ENCODE results near the gene ANKRD9.
A peak's percentile ranks its signal among the peaks of the same experiment; 100 is the strongest.
"Not testable (repeated sequence)": the region's sequence is repeated elsewhere in the genome, so short reads cannot be mapped to it uniquely, and the experiment has no call there.

The ANKRD9 gene

DNA sequence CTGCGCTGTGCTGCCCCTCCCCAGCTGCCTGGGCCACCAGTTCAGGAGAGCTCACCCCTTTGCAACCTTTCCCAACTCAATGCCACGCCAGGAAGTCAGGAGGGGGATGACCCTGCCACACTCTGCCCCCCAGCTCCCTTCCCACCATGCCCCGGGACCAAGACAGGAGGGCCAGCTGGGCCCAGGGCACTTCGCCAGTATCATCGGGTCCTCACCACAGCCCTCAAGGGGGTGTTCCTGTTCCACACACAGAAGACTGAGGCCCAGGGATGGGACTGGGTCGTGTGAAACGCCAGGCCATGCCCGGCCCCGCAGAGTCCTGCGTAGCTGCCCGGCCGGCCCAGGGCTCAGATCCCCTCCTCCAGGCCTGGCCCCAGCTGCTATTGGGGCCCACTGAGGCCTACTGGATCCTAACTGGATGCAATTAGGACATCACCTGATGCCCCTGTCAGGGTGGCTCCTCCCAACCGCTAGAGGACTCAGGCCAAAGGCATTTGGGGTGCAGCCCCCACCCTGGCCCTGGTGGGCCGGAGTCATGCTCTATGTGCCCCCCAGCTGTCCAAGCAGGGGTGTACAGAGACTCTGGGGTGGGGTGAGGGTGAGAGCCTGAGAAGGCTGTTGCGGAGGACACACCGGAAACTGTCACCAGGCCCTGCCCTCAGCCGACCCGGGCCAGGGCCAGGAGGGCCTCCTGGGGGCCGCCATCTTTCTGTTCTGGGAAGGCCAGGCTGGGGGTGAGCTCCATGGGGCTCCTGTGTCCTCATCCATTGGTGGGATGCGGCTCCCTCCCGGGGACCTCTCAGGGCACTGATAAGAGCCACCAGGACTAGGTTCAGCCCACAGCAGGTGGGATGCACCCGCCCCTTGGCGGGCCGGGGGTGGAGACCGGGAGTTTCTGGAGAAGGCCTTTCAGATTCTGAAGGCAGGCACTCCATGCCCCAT is 29.3 kb upstream of the ANKRD9 start:
- DNase-seq, result no peak

DNA sequence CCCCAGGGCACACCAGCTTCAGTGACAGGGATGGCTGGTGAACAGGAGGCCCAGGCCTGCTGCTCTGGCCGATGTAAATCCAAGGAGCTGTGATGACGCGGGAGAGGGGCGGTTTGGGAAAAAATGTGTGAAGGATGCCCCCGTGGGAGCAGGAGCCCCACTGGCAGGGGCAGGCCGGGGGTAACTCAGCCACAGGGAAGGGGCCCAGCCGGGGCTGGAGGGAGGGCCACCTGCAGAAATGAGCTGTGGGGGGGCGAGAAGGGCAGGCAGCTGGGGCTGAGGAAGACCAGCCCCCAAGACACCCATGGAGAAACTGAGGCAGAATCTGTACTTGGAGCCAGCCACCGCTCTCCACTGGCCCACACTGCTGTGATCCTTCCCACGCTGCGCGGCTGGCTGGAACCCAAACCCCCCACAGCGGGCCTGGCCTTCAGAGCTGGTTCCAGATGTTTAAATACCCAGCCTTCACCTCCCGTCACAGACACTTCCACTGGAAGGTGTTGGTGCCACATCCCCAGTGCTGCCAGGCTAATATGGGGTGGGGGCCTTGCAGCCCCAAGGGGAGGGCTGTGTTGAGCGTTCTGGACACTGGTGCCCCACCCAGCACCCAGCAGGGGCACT is 28.5 kb upstream of the ANKRD9 start:
- DNase-seq, result no peak

DNA sequence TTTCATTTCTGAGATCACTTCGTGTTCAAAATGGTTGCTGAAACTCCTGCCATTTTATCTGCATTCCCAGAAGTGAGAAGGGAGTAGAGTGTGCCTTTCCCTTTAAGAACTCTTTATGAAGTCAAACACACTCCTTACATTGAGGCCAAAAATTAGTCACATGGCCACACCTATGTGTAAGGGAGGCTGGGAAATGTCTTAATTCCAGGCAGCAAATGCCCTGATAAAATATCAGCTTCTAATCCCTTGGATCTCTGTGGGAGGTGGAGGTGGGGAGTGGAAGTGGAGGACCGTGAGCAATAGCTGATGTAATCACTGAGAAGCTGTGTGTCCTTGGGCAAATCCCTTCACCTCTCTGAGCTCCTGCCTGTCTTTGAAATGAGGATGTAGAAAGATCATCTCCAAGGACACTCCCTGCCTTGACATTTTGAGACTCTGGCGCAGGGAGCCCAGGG is 22.7 kb upstream of the ANKRD9 start:
- no peak for DNase-seq

DNA sequence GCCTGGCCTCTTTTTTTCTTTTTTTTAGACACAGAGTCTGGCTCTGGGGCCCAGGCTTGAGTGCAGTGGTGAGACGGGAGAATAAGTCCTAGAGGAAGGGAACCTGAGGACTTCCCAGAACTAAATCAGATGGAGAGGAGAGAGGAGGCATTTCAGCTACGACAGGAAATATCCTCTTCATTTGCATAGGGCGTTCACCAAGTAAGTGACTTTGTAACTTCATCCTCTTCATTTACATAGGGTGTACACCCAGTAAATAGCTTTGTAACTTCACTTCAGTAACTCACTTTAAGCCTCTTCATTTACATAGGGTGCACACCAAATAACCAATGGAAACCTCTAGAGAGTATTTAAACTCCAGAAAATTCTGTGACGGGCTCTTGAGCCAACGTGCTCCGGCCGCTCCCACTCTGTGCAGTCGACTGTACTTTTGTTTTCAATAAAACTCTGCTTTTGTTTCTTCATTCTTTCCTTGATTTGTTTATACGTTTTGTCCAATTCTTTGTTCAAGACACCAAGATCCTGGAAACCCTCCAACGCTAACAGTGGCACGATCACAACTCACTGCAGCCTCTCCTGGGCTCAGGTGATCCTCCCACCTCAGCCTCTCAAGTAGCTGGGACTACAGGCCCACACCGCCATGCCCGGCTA is 21.4 kb upstream of the ANKRD9 start:
- no peak for DNase-seq

DNA sequence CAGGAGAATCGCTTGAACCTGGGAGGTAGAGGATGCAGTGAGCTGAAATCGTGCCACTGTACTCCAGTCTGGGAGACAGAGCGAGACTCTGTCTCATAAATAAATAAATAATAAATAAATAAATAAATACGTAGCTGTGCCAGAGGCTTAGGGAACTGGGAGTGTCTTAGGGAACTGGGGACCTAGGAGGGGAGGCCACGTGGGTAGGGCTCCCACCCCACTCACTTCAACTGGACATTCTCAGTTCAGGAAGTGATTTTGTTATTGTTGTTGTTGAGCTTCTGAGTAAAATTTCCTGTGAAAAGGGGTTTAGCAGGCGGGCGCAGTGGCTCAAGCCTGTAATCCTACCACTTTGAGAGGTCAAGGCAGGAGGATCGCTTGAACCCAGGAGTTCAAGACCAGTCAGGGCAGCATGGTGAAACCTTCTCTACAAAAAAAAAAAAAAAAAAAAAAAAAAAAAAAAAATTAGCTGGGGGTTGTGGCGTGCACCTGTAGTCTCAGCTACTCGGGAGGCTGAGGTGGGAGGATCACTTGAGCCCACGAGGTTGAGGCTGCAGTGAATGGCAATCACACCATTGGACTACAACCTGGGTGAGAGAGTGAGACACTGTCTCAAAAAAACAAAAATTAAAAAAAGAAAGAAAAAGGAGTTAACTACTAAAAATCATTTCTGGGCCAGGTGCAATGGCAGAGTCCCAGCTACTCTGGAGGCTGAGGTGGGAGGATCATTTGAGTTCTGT is 19.0 kb upstream of the ANKRD9 start:
- DNase-seq, result no peak

DNA sequence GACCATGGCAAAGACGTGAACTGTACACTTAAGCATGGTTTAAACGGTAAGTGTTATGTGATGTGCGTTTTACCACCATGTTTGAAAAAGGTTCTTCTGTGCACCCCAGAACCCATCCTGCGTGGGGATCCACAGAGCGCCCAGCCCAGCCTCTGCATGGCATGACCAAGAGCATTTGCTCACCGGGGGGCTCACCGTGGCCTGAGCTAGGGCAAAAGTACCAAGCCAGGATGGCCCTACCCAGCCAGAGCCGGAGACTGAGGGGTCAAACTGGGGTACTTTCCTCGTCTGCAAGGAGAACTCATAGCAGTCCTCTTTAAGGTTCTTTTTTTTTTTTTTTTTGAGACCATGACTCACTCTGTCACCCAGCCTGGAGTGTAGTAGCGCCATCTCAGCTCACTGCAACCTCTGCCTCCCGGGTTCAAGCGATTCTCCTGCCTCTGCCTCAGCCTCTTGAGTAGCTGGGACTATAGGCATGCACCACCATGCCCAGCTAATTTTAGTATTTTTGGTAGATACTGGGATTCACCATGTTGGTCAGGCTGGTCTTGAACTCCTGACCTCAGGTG is 16.4 kb upstream of the ANKRD9 start:
- no peak for DNase-seq

DNA sequence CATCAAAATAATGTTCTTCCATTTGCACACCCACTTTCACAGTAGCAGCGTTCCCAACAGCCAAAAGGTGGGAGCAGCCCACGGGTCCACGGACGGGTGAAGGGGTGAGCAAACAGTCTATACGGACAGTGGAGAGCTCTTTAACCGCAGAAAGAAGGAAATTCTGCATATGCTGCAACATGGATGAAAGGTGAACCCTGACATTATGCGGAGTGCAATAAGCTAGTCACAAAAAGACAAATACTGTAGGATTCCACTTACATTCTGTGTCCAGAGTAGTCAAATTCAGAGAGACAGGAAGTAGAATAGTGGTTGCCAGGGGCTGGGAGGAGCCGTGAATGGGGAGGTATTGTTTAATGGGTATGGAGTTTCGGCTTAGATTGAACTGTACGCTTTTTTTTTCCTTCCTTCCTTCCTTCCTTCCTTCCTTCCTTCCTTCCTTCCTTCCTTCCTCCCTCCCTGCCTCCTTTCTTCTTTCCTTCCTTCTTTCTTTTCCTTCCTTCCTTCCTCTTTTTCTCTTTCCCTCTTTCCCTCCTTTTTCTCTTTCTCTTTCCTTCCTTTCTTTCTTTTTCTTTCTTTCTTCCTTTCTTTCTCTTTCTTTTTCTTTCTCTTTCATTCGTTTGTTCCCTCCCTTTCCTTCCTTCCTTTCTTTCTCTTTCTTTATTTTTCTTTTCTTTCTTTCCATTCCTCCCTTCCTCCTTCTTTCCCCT is 15.8 kb upstream of the ANKRD9 start:
- peak in 3 of 14 donors; percentile 54 to 63 (median 57) for DNase-seq

DNA sequence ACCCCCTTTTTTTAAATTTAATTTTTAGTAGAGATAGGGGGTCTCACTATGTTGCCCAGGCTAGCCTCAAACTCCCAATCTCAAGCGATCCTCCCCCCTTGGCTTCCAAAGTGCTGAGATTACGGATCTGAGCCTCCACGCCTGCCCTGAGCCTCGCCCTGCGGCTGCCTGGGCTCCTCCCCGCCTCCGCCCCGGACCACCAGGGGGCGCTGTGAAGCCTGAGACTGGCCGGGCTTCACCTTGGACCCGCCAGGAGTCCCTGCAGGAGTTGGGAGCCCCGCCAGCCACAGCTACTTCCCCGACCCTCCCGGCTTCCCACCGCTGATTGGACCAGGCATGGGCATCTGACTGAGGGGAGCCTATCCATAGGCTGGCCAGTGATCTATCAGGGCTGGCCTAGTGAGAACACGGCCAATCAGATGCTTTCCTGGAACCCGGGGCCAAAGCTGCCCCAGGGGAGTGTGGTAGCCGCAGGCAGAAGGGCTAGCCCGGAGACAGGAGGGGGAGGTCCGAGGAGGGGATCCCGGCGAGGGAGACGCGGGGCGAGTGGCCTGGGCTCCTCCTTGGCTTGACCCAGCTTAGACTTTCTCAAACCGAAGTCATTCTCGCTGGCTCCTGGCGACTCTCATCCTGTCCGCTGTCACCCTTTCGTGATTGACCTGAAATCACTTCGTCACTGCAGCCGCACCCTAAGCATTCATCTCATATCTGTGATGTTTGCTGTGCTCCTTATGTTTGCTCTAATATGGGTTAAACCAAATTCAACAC is 15.1 kb upstream of the ANKRD9 start:
- peak; percentile 83 to 97 (median 95) for DNase-seq

DNA sequence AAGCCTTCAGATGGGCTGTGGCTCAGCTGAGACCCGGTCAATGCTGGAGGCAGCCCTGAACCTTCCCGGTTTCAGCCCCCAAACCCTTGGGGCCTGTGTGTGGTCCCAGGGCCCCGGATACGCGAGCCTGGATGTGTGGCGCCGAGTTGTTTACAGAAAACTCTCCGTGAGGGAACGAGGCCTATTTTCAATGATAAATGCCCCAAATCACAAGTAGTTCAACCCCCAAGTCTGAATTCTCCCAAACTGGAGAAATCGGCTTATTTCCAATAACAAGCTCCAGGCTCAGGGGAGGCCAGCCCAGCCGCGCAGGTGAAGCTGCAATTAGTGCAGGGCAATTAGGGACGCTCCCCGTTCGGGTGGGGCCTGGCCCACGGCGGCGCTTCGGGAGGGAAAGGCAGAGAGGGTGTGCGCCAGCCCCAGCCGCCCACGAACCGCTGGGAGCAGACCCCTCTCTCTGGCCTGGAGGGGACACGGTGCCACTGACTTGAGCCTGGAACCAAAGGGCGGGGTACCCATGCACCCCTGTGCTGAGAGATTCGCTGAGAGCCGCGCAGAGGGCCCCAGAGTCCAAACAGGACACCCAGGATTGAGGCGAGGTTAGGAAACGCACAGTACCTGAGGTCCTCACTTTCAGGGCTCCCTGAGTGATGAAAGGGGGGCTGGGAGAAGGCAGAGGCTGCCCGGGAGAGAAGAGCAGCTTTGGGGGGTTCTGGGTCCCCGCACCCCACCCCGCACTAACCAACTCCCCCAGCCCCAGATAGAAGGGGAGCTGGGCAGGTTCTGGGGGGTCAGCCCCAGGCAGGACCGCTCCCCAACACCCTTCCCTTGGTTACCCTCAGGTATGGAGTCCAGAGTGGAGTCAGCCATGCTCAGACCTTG is 14.2 kb upstream of the ANKRD9 start:
- no peak for DNase-seq

DNA sequence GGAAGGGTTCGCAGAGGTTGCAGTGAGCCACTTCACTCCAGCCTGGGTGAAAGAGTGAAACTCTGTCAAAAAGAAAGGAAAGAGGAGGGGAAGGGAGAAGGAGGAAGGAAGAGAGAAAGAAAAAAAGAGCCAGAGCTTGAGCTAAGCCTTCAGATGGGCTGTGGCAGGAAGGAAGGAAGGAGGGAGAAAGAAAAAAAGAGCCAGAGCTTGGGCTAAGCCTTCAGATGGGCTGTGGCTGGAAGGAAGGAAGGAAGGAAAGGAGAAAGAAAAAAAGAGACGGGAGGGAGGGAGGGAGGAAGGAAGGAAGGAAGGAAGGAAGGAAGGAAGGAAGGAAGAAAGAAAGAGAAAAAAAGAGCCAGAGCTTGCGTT is 13.6 kb upstream of the ANKRD9 start:
- no peak for DNase-seq

DNA sequence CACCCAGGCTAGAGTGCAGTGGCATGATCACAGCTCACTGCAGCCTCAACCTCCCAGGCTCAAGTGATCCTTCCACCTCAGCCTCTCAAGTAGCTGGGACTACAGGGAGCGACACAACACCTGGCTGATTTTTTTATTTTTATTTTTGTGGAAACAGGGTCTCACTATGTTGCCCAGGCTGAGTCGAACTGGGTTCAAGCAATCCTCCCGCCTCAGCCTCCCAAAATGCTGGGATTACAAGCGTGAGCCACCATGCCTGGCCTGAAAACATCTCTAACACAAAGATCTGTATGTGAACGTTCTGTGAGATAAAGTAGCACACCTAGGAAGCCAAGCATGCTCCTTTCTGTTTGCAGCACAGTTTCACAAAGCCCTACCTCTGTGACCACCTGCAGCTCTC is 10.1 kb upstream of the ANKRD9 start:
- not testable (repeated sequence) for DNase-seq

DNA sequence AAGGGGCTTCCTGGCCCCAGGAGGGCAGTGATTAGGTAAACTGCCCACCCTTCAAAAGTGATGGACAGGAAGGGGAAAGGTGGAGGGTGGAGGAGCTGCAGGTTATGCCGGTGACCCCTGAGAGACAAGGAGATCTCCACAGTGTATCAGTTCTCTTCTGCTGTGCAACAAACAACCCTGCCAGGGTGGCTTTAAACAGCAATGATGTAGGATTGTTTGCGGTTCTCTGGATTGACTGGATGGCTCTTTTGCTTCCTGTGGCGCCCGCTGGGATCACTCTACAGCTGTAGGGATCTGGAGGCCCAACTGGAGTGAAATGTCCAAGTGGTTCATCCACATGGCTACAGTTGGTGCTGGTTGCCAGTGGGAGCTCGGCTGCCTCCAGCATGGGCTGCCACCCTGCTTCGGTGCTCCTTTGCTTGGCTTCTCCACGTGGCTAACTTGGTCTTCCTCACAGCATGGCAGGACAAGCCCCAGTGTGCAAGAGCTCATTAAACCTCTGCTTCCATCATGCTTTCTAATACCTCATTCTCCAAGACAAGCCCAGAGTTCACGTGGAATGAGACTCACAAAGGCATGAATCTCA is 8.6 kb upstream of the ANKRD9 start:
- DNase-seq, result no peak

DNA sequence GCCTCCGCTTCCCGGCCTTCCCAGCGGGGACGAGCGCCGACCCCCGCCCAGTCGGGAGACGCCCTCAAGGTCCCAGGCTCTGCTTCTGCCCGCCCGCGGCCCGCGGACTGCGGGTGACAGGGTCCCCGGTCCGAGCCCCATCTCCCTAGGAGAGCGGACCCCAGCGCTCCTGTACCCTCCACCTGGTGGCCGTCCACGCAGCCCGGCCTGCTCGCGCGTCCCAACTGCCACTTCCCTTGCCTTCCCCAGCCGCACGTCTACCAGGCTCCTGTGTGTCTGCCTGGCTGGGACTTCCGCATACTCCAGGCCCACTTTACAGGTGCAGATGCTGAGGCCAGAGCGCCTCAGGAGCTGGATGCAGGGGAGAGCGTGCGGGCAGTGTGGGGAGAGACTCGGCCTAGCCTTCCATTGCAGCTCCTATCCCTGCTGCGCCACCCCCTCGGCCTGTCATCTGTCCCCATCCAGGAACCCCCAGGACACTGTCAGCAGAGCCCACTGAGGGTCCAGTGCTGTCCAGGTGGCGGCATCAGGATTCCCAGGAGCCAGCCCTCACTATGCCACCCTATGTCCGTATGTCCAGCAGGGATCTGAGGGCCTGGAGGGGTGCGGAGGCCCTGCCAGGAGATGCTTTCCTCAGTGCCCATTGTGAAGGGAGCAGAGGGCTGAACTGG is 8.0 kb upstream of the ANKRD9 start:
- peak in 1 of 14 donors; percentile 28 for DNase-seq

DNA sequence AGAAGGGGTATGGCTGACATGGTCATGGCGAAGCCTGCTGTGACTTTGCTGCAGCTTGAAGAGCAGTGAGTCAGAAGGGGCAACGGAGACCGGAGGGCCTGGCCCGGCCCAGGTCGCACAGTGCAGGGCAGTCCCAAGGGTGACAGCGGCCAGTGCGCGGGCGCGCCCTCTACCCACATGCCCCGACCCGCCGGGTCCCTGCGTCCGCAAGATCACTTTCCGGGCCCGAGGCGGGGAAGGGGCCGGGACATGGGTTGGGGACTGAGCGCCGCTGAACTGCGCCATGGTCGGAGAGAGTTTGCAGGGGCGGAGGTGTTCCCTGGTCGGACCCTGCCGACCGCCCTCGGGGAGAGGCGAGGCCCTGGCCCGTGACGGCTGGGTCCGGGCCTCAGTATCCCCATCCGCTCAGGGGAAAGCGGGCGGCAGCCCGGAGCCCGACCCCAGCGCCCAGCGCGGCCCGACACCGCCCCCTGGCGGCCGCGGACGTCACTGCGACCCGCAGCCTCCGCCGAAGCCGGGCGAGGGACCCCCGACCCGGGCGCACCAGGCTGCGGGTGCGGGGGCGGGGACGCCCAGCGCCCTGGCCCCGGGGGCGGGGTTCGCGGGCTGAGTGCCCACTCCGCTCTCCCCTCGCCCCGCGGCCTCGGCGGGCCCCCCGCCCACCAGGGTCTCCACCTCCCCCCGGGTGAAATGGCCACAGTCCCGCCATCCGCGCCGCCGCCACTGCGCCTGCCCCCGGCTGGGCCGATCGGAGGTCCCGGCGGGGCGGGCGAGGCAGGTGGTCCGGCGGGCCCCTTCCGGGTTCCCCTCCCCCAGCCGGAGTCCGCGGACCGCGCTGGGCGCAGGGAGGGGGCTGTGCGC is 7.2 kb upstream of the ANKRD9 start:
- DNase-seq, result peak in 8 of 14 donors; percentile 30 to 75 (median 53)

DNA sequence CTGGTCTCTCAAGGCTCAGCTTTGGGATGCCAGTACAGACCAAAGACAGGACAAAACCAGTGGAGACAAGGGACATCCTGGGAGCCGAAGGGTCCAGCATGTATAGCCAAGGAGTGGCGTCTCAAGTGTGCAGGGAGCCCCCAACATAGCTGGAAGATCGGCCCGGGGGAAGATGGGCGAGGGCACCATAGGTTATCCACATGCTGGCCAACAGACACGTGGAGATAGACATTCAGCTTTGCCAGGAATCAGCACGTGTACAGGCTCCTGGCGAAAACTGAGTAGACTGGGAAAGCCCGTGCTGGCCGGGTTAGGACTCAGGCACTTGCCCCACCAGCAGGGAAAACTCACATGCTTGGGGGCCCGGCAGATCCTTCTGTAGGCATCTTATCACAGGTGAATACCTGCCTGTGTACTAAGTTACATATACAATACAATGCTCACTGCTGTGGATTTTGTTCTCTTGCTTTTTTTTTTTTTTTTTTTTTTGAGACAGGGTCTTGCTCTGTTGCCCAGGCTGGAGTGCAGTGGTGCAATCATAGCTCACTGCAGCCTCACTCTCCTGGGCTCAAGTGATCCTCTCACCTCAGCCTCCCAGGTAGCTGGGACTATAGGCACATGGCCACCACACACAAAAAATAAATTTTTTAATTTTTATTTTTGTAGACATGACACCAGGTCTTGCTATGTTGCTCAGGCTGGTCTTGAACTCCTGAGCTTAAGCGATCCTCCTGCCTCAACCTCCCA is 5.6 kb upstream of the ANKRD9 start:
- DNase-seq, result no peak

DNA sequence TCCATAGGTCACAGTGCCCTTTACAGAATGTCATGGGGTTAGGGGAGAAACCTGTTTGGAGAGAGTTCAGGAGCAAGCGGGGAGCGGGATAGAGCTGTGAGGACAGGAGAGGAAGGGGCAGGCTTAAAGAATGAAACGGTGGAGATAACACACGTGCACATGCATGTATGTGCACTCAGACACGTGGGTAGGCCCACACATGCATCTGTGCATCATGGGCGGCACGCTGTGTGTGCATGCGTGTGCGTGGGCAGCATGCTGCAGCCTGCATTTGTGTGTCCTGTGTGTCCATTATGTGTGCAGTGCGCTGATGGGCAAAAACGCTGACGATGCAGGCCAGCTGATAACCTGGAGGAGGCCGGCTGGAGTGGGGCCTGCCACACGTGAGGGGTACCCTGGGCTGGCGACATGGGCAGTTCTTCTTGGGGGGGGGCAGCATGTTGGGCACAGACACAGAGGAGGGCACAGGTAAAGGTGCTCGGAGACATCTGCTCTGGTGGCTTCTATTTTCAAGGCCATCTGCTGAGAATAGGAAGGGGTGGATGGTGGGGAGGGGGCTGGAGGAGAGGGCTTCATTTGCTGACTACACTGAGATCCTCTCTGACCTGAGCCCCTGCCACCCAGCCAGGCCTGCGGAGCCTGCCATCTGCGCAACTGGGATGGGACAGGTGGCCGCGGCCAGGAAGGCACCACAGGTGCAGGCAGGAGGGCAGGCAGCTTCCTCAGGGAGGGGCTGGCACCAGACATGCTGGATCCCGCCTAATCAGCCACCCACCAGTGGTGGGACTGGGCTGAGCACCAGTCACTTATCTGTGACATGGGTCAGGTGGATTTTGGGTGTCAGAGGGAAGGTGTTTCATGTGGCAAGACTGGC is 4.6 kb upstream of the ANKRD9 start:
- peak in 1 of 14 donors; percentile 49 for DNase-seq

All from C1 segment of cervical spinal cord (tissue), 14 donors.